Left colon (tissue), 2 donors: Measurements from ENCODE around the gene ACTR6. TPM values are rescaled to one million over a fixed set of nuclear protein-coding genes. Genes with fewer than 3 reads are reported as not detected.
"Not testable (repeated sequence)": the region's sequence is repeated elsewhere in the genome, so short reads cannot be mapped to it uniquely, and the experiment has no call there.

Source experiments
- ATAC-seq: fragments of 200-7000 bp; cut with Tn5 transposase; one replicate; pipeline ENCODE4 v1.9.1; 2020; ENCODE audit warnings: mild to moderate bottlenecking, moderate library complexity
- DNase-seq, 2 donors: peaks; one replicate each; pipeline ENCODE4 v3.0.0-alpha.2; 2020
- intact Hi-C, 2 donors: fragments of 100-400 bp; cut with DNase I in 1 of 2; cut with micrococcal nuclease in 1 of 2; formaldehyde crosslinking; loops; one replicate each; pipeline versions ENCODE4 v1.11.2 to v1.14.0; 2022; cut with DNase I, micrococcal nuclease
- total RNA-seq, 2 donors: library from RNA; stranded (reverse); fragmentation: NEBNext Ultra II Directional; extraction: Animal tissue kit (Norgen Biotek cat#: 25700); gene quantifications; one replicate each; pipeline ENCODE4 v1.2.1, GENCODE V29; 2021
- donor health status: DM: no; HTN: no; CAD: no.
- donor health status: DM: yes; HTN: yes; CAD: no.

The ACTR6 gene
- total RNA-seq, 2 donors from 2014 or later, result 20.4 to 24.7 TPM

GRCh38 chr12:100213016-100213891 lies 12.6 kb downstream of the ACTR6 start:
- intact Hi-C loops, result no loop called here
- no peak for DNase-seq

DNA sequence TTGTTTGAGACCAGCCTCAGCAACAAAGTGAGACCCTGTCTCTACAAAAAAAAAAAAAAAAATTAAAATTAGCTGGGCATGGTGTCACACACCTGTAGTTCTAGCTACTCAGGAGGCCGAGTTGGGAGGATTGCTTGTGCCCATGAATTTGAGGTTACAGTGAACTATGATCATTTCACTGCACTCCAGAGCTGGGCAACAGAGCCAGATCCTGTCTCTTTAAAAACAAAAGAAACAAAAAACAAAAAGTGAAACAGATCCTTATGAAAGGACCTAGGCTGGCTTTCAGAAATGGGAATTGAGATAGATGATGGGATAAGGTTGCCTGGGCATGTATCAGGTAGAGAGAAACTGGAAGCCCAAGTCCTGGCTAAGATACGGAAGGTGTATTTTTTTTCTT lies 13.9 kb downstream of the ACTR6 start:
- DNase-seq, result no peak
- intact Hi-C loops, result no loop called here
- ATAC-seq, result no peak

More at GRCh38 chr12:100213016-100213891, 12.6 kb downstream of the ACTR6 start:
- ATAC-seq, result no peak

DNA sequence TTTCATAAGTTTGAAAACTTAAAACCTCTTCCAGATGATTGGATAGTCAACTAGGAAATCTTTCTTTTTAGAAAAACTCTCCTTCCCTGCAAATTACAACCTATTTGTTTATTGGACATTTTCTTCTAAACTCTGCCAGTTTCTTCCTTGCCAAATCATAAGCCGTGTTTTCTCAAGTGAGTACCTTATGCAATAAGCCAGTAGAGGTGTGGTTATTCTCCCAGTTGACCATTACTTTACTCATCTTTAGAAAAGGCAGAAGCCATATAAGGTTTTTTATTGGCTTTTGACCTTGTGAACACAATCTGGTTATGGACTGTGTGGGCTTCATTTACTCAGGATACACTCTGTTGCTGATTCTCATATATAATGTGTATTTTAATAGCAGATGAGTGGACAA lies 14.6 kb downstream of the ACTR6 start:
- intact Hi-C loops, result no loop called here
- DNase-seq (no peak), ATAC-seq (peak; percentile 66)

- ATAC-seq (peak; percentile 92), DNase-seq (no peak)
- intact Hi-C loops, result no loop called here
Measured at GRCh38 chr12:100216337-100216736, 15.7 kb downstream of the ACTR6 start.

DNA sequence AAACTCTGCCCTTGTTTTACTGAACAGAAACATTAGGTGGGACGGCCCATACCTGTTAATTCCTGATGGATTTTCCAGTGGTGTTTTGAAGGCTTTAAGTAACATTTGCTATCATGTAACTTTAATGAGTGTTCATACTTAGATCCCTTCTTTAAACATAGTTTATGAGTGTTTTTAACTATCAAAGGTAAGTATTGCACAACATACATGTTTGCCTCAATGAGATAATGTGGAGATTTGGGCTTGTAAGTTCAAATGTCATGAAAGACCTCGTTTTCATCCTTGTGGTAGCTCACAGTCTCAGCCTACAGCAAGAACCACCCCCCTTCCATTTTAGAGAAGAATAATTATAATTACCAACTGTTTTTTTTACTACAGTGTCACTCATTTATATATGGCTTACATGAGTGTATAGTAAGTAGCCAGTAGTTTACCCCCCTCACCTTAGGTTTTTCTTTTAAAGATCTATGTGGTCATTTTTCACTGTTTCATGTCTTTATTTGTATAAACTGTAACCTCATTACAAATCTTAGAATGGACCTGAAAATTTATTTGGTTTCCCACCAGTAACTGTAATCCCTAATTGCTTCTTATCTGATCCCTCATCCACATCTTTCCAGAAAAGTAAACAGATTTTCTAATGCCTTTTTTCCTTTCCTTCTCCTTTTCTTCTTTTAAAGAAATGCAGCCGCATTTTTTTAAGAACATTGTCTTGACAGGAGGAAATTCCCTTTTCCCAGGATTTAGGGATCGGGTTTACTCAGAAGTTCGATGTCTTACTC lies 18.9 kb downstream of the ACTR6 start:
- DNase-seq, result no peak

DNA sequence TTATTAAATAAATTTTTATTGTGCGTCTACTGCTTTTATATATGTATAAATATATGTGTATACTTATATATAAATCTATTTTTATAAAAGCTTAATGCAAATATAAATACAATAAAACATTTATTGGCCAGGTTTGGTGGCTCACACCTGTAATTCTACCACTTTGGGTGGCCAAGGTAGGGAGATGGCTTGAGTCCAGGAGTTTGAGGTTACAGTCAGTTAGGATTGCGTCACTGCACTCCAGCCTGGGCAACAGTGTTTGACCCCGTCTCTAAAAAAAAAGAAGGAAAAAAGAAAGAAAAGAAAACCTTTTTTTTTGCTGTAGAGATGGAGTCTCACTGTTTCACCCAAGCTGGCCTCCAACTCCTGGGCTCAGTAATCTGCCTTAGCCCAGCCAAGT lies 20.9 kb downstream of the ACTR6 start:
- intact Hi-C loops, result no loop called here
- DNase-seq (no peak), ATAC-seq (peak; percentile 67)

More for the DNA sequence above, 18.9 kb downstream of the ACTR6 start:
- no peak for ATAC-seq
- intact Hi-C loops, result no loop called here

- intact Hi-C loops, DNase-seq: not testable (repeated sequence)
- peak; percentile 49 for ATAC-seq
Measured at GRCh38 chr12:100222173-100222572, 21.6 kb downstream of the ACTR6 start.

DNA sequence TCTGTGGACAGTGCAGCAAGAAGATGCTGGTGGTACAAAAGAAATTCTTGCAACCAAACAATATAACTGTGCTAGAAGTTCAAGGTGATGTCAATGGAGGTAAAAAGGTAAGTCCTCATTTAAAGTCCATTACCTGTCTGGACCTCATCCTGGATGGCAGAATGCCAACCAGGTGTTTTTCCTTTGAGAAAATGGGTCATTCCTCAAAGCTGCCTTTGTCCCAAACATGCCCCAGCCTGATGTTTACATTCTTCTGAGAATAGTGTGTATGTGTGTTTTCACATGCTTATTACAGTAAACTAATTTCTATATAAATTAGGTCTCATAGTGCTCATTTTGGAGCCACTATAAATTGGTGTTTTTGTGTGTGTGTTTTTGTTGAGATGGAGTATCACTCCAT lies 24.9 kb downstream of the ACTR6 start:
- intact Hi-C loops, result no loop called here
- no peak for ATAC-seq
- no peak for DNase-seq

DNA sequence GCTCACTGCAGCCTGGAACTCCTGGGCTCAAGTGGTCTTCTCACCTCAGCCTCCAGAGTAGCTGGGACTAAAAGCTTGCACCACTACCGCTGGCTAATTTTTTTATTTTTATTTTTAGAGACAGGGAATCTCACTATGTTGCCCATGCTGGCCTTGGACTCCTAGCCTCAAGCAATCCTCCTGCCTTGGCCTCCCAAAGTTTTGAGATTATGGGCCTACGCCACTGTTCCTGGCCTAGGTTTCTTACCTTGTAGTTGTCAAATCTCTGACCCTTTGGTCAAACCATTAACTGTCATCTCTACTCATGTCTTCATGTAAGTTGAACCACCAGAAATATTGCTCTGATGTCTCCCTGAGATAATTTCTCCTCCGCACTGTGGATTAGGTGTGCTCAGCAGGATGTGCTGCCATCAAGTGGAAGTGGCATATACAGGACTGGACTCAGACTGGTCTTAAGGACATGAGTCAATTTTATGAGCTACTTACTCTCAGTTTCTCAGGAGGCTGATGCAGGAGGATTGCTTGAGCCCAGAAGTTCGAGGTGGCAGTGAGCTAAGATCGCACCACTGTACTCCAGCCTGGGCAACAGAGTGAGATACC lies 28.5 kb downstream of the ACTR6 start:
- DNase-seq (no peak), ATAC-seq (peak; percentile 91)
- intact Hi-C loops, result no loop called here

DNA sequence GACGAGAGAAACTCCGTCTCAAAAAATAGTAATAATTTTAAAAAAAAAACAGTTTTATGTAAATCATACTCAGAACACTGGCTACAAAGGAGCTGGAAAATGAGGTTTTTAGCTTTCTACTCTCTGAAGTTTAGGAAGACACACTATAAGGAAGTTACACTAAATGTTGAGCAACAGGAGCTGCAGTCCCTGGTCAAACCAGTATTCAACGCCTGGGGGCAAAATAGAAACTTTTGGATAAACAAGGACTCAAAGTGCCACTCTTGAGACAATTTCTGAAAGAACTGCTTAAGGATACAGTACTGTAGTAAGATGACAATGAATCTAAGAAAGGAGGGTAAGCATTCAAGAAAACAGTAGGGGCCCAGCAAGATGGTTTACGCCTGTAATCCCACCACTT lies 29.3 kb downstream of the ACTR6 start:
- intact Hi-C loops, result loop anchor here in 1 of 2 donors (5.0 to 10.0 kb wide), 2 partner anchors 325 to 512 kb away; no protein-coding TSS in a partner anchor
- ATAC-seq, result peak; percentile 18
- no peak for DNase-seq

DNA sequence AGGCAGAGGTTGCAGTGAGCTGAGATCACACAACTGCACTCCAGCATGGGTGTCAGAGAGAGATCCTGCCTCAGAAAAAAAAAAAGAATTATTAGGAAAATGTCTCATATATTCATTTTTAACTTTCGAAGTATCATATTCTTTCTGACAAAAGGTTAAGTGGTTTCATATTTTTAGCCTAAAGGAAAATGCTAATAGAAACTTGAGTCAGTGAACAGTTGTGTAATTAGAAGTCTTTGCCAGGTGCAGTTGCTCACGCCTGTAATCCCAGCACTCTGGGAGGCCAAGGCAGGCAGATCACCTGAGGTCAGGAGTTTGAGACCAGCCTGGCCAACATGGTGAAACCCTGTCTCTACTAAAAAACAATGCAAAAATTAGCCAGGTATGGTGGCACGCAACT lies 31.3 kb downstream of the ACTR6 start:
- DNase-seq, ATAC-seq: not testable (repeated sequence)
- intact Hi-C loops, result loop anchor here in 1 of 2 donors (5.0 to 10.0 kb wide), 2 partner anchors 323 to 510 kb away; no protein-coding TSS in a partner anchor

DNA sequence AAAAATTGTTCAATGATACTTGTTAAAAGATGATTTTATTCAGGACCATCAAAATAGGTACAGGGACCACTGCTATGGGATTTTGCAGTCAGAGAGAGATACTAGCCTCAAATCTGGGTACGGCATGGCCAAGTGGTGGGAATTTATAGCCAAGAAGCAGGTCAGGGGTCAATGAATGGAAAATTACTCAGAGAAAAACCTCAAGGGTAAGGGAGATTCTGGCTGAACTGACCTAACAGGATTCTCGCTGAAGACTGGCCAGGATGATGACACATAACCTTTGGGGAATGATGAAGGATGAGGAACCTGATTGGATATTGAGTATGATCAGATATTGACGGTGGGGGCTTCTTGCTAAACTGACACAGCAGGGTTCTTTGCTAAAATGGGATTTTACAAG lies 33.6 kb downstream of the ACTR6 start:
- DNase-seq (no peak), ATAC-seq (no peak)
- intact Hi-C loops, result loop anchor here in 1 of 2 donors (5.0 to 10.0 kb wide), 2 partner anchors 321 to 508 kb away; no protein-coding TSS in a partner anchor

DNA sequence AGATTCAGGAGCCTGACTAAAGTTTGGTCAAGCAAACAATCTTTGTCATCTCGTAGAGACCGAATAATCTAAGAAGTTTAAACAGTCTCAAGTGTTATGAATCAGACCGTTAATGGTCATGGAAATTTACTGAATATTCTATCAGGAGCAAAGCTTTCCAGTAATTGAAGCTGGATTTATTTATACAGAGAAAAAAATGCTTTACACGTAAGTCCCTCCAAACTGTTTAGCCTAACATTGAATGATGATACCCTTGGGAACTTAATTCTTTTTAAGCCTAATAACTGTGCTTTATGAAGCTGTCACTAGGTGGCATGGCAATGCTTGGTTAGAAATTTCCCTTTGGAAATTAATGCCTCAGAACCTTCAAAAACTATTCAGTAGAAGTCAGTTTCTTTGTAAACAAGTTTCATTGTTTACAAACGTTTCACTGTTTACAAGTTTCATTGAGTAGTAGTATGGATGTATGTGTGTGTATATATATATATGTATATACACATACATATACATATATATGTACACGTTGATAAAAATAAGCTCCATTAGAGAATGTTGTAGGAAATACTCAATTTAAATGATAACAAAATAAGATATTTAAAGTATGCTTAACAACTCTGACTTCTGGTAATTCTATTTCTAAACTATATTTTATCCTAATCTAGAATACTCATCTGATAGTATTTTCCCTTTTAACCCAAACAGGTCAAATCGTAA lies 34.1 kb downstream of the ACTR6 start:
- intact Hi-C loops, result loop anchor here in 1 of 2 donors (5.0 to 10.0 kb wide), 3 partner anchors 320 to 508 kb away; no protein-coding TSS in a partner anchor
- DNase-seq (no peak), ATAC-seq (peak; percentile 51)

DNA sequence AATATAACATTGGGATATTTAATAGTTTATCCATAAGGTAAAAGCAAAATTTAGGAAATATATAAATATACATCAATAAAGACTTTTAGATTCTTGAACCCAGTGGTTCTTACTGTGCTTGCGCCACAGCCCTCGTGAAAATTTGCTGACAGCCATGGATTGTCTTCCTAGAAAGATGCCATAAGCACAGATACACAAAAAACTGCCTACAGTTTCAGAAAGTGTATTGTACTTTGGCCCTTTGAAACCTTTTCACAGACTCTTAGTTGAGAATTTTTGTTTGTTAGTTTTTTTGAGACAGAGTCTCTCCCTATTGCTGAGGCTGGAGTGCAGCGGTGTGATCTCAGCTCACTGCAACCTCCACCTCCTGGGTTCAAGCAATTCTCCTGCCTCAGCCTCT lies 38.2 kb downstream of the ACTR6 start:
- intact Hi-C loops, result loop anchor here in 1 of 2 donors (5.0 to 10.0 kb wide), 2 partner anchors 316 to 494 kb away; no protein-coding TSS in a partner anchor

DNA sequence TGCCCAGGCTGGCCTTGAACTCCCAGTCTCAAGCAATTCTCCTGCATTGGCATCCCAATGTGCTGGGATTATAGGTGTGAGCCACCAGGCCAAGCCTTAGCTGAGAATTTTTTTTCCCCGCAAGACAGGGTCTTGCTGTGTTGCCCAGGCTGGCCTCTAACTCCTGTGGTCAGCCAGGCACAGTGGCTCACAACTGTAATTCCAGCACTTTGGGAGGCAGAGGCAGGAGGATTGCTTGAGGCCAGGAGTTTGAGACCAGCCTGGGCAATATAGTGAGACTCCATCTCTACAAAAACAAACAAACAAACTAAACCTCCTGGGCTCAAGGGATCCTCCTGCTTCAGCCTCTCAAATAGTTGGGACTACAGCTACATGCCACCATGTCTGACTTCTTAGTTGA lies 39.0 kb downstream of the ACTR6 start:
- ATAC-seq (no peak), DNase-seq (no peak)
- intact Hi-C loops, result loop anchor here in 1 of 2 donors (5.0 to 10.0 kb wide), 2 partner anchors 315 to 493 kb away; no protein-coding TSS in a partner anchor

More for the DNA sequence above, 38.2 kb downstream of the ACTR6 start:
- ATAC-seq, result no peak
- no peak for DNase-seq

- DNase-seq (no peak), ATAC-seq (no peak)
- intact Hi-C loops, result no loop called here
Measured at GRCh38 chr12:100243137-100243536, 42.5 kb downstream of the ACTR6 start.

DNA sequence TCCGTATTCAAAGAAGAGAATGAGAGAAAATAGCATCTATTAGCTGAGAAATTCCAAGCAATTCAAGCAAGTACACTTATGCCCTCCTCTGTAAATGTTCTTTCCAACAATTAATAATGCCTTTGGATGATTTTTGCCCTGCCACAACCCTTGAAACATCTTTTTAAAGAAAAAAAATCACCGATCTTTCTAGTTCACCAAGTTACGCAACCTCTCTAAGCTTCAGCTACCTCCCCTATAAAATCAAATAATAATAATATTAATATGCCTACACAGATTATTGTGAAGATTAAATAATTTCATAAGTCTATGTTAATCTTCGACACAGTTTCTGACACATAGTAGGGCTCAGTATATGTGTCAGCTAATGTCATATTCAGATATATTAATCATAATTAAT lies 47.1 kb downstream of the ACTR6 start:
- ATAC-seq (no peak), DNase-seq (no peak)
- intact Hi-C loops, result no loop called here

DNA sequence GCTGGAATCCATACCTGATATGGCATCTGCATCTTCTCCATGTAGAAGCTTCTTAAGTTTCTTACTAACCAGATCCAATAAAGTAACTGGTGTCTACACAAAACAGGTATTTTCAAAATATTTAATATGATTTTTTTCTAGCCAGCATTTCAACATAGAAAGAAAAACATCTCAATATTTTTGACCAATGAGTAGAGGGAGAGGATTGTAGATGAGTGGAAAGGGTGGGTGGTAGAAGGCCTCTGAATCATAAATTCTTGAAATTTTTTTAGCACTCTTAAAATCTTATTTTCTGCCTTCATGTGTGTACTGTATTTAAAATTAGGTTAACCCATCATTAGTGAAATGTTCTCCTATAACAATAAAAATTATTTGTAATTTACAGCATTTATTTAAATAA lies 48.3 kb downstream of the ACTR6 start:
- no peak for ATAC-seq
- intact Hi-C loops, result no loop called here

More for the DNA sequence above, 48.3 kb downstream of the ACTR6 start:
- DNase-seq, result no peak
